ENCODE results near the gene DYNC2I2. TPM values are rescaled to one million over a fixed set of nuclear protein-coding genes. Genes with fewer than 3 reads are reported as not detected.
"Not testable (repeated sequence)": the region's sequence is repeated elsewhere in the genome, so short reads cannot be mapped to it uniquely, and the experiment has no call there.

The DYNC2I2 gene
- total RNA-seq, 1 donor from 2014 or later: 36.8 TPM

DNA sequence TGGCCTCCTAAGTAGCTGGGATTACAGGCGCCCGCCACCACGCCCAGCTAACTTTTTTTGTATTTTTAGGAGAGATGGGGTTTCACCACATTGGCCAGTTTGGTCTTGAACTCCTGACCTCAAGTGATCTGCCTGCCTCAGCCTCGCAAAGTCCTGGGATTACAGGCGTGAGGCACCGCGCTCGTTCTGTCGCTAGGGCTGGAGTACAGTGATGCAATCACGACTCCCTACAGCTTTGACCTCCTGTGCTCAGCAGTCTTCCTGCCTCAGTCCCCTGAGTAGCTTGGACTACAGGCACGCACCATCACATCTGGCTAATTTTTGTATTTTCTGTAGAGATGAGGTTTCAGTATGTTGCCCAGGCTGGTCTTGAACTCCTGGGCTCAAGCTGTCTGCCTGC lies 69.7 kb downstream of the DYNC2I2 start:
- intact Hi-C loops (cut with micrococcal nuclease); DNase-seq; ATAC-seq: not testable (repeated sequence)

DNA sequence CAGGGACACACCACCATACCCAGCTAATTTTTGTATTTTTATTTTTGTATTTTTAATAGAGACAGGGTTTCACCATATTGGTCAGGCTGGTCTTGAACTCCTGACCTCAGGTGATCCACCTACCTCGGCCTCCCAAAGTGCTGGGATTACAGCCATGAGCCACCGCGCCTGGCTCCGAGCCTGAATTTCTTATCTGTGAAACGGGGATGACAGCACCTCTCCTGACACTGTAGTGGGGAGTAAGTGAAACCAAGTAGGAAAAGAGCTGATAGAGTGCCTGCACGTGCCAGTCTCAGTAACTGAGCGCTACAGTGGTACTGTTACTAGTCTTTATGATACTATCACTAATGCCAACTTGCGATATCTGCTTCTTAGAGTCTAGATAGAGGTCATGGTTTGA lies 71.5 kb downstream of the DYNC2I2 start:
- ATAC-seq (peak; percentile 94), DNase-seq (peak; percentile 75)
- intact Hi-C loops (cut with micrococcal nuclease): not testable (repeated sequence)

Other genes with a start within 250 kb of the DYNC2I2 start
- 7.0 TPM for gene CERCAM, start 236.0 kb downstream of the DYNC2I2 start, total RNA-seq
- gene ODF2, start 200.8 kb downstream of the DYNC2I2 start, total RNA-seq: 15.3 TPM
- gene GLE1, start 152.1 kb downstream of the DYNC2I2 start, total RNA-seq: 20.6 TPM
- gene SPTAN1, start 104.3 kb downstream of the DYNC2I2 start, total RNA-seq: 244 TPM
- gene SET, start 32.4 kb upstream of the DYNC2I2 start, total RNA-seq: 201 TPM
- 5.9 TPM for gene PKN3, start 45.7 kb upstream of the DYNC2I2 start, total RNA-seq
- 5.7 TPM for gene ZDHHC12, start 67.3 kb upstream of the DYNC2I2 start, total RNA-seq
- 58.5 TPM for gene ZER1, start 115.1 kb upstream of the DYNC2I2 start, total RNA-seq
- gene TBC1D13, start 130.4 kb upstream of the DYNC2I2 start, total RNA-seq: 19.9 TPM
- gene ENDOG, start 161.7 kb upstream of the DYNC2I2 start, total RNA-seq: 88.5 TPM
- 13.5 TPM for gene SPOUT1, start 172.9 kb upstream of the DYNC2I2 start, total RNA-seq
- 16.6 TPM for gene KYAT1, start 225.1 kb upstream of the DYNC2I2 start, total RNA-seq
- gene LRRC8A, start 225.3 kb upstream of the DYNC2I2 start, total RNA-seq: 21.6 TPM